ENCODE results near the gene PCYOX1L.

Gene PCYOX1L

GRCh38 chr5:149407323-149408251 lies 49.7 kb downstream of the PCYOX1L start:
- H3K27me3 ChIP-seq (replicated peaks; ENCODE audit: control insufficient read depth, insufficient read depth, low read length), result no peaks in the 10 kb centered on the region; the same call in none of the 2 replicates
- TF ChIP-seq CTCF (IDR thresholded peaks at IDR 0.05; ENCODE audit: insufficient read depth, low read length, poor library complexity, severe bottlenecking), result no peak
- no peaks in the 10 kb centered on the region for H3K36me3 ChIP-seq (ENCODE audit: control insufficient read depth, insufficient read depth, low read length)
- no peak overlapping the region for H3K4me3 ChIP-seq (replicated peaks; ENCODE audit: low read depth, low read length)
- no peak for DNase-seq (ENCODE audit: extremely low read depth, insufficient read length)

- DNase-seq (ENCODE audit: extremely low read depth, insufficient read length), result no peak
- Histone ChIP-seq H3K36me3 (ENCODE audit: control insufficient read depth, insufficient read depth, low read length) (no peaks in the 10 kb centered on the region), H3K4me3 (replicated peaks; ENCODE audit: low read depth, low read length) (no peak overlapping the region), H3K27me3 (replicated peaks; ENCODE audit: control insufficient read depth, insufficient read depth, low read length) (no peaks in the 10 kb centered on the region; the same call in none of the 2 replicates)
- TF ChIP-seq CTCF (IDR thresholded peaks at IDR 0.05; ENCODE audit: insufficient read depth, low read length, poor library complexity, severe bottlenecking), result no peak
Measured at GRCh38 chr5:149408252-149409099, 50.6 kb downstream of the PCYOX1L start.

GRCh38 chr5:149409268-149409948 lies 51.6 kb downstream of the PCYOX1L start:
- no peak for TF ChIP-seq CTCF (IDR thresholded peaks at IDR 0.05; ENCODE audit: insufficient read depth, low read length, poor library complexity, severe bottlenecking)

GRCh38 chr5:149410071-149410470 lies 52.2 kb downstream of the PCYOX1L start:
- no peak for DNase-seq (ENCODE audit: extremely low read depth, insufficient read length)
- Histone ChIP-seq H3K4me3 (replicated peaks; ENCODE audit: low read depth, low read length) (no peak overlapping the region), H3K36me3 (ENCODE audit: control insufficient read depth, insufficient read depth, low read length) (no peaks in the 10 kb centered on the region), H3K27me3 (replicated peaks; ENCODE audit: control insufficient read depth, insufficient read depth, low read length) (peaks cover 1% of the 10 kb centered on the region)
- TF ChIP-seq CTCF (IDR thresholded peaks at IDR 0.05; ENCODE audit: insufficient read depth, low read length, poor library complexity, severe bottlenecking), result no peak

More at GRCh38 chr5:149409268-149409948, 51.6 kb downstream of the PCYOX1L start:
- H3K36me3 ChIP-seq (ENCODE audit: control insufficient read depth, insufficient read depth, low read length), result no peaks in the 10 kb centered on the region
- peaks cover 1% of the 10 kb centered on the region for H3K27me3 ChIP-seq (replicated peaks; ENCODE audit: control insufficient read depth, insufficient read depth, low read length)
- no peak for DNase-seq (ENCODE audit: extremely low read depth, insufficient read length)
- H3K4me3 ChIP-seq (replicated peaks; ENCODE audit: low read depth, low read length), result no peak overlapping the region

- TF ChIP-seq CTCF (IDR thresholded peaks at IDR 0.05; ENCODE audit: insufficient read depth, low read length, poor library complexity, severe bottlenecking), result no peak
- peaks cover 1% of the 10 kb centered on the region for H3K27me3 ChIP-seq (replicated peaks; ENCODE audit: control insufficient read depth, insufficient read depth, low read length)
- no peak overlapping the region for H3K4me3 ChIP-seq (replicated peaks; ENCODE audit: low read depth, low read length)
- no peaks in the 10 kb centered on the region for H3K36me3 ChIP-seq (ENCODE audit: control insufficient read depth, insufficient read depth, low read length)
- DNase-seq (ENCODE audit: extremely low read depth, insufficient read length), result no peak
Measured at GRCh38 chr5:149410721-149411432, 53.0 kb downstream of the PCYOX1L start.
